Subcutaneous abdominal adipose tissue (tissue), 5 donors: ENCODE measurements around the gene FXR2.
"Not testable (repeated sequence)": the region's sequence is repeated elsewhere in the genome, so short reads cannot be mapped to it uniquely, and the experiment has no call there.

Experiments
- H3K27ac ChIP-seq: one replicate; pipeline ENCODE4 v1.7.0; 2013; ENCODE audit warnings: low read depth, mild to moderate bottlenecking, inconsistent platforms, low read length, moderate library complexity
- H3K27me3 ChIP-seq, 5 donors: one replicate each; pipeline ENCODE4 v1.7.0; 2013; ENCODE audit warnings: low read length in 5 of 5, inconsistent platforms in 1 of 5; ENCODE audit not compliant: control insufficient read depth in 5 of 5, insufficient read depth in 4 of 5
- H3K36me3 ChIP-seq, 5 donors: one replicate each; pipeline ENCODE4 v1.7.0; 2013; ENCODE audit warnings: low read length in 5 of 5; ENCODE audit not compliant: control insufficient read depth in 5 of 5, insufficient read depth in 5 of 5
- H3K4me1 ChIP-seq, 5 donors: one replicate each; pipeline ENCODE4 v1.7.0; 2013; ENCODE audit warnings: low read length in 5 of 5, mild to moderate bottlenecking in 3 of 5, moderate library complexity in 1 of 5; ENCODE audit not compliant: control insufficient read depth in 5 of 5, insufficient read depth in 5 of 5
- H3K4me3 ChIP-seq, 5 donors: one replicate each; pipeline ENCODE4 v1.7.0; 2013; ENCODE audit warnings: low read length in 5 of 5, low read depth in 1 of 5
- H3K9ac ChIP-seq, 5 donors: one replicate each; pipeline ENCODE4 v1.7.0; 2013; ENCODE audit warnings: low read length in 5 of 5, mild to moderate bottlenecking in 4 of 5, moderate library complexity in 3 of 5
- H3K9me3 ChIP-seq, 5 donors: one replicate each; pipeline ENCODE4 v1.7.0; 2013; ENCODE audit warnings: low read length in 5 of 5; ENCODE audit not compliant: control insufficient read depth in 5 of 5
- donor health status: healthy.
- donor health status: healthy.
- donor health status: healthy.
- donor health status: healthy.
- donor health status: healthy.

FXR2 gene

DNA sequence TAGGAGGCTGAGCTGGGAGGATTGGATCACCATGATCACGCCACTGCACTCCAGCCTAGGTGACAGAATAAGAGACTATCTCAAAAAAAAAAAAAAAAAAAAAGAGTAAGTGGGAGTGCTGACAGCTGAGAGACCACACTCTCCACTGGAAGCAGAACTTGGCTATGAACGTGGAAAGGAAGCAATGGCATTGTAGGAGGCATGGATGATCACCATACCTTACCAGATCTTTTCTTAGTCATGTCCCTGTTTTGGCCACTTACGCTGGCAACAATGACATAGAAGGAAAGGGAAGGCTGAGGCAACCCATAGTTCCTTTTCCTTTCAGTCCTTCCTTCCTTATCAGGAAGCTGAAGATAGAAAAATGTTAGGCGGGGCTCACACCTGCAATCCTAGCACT, 32.3 kb upstream of the FXR2 start:
- no peaks in the 10 kb centered on the region for H3K36me3 ChIP-seq
- no peak overlapping the region for H3K27ac ChIP-seq
- no peak overlapping the region for H3K9ac ChIP-seq
- H3K27me3 ChIP-seq, result peaks cover 9 to 34% (median 24%) of the 10 kb centered on the region in 5 donors
- H3K9me3 ChIP-seq, result no peaks in the 10 kb centered on the region
- H3K4me3 ChIP-seq, result no peak overlapping the region
- H3K4me1 ChIP-seq, result peaks cover 0 to 20% (median 17%) of the 10 kb centered on the region in 5 donors

DNA sequence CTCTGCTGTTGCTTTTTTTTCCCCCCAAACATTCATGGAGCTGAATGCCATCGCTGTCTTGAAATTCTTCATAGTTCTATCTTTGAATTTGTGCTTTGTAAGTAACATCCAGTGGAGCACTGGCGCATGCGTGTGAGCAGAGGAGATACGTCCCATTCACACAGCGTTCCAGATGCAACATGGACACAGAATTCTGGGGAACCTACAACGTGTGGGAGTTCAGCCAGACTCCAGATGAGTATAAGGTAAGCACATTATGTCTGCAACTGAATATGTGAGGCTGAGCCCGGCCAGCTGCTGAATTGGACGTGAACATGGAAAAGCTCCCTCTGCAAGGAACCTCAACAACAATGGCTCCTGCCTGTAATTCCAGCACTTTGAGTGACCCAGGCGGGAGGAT, 31.8 kb upstream of the FXR2 start:
- H3K9me3 ChIP-seq, result no peaks in the 10 kb centered on the region
- peaks cover 0 to 16% (median 14%) of the 10 kb centered on the region in 5 donors for H3K4me1 ChIP-seq
- H3K36me3 ChIP-seq, result no peaks in the 10 kb centered on the region
- H3K9ac ChIP-seq, result no peak overlapping the region
- H3K4me3 ChIP-seq, result no peak overlapping the region
- peaks cover 9 to 29% (median 18%) of the 10 kb centered on the region in 5 donors for H3K27me3 ChIP-seq
- no peak overlapping the region for H3K27ac ChIP-seq

DNA sequence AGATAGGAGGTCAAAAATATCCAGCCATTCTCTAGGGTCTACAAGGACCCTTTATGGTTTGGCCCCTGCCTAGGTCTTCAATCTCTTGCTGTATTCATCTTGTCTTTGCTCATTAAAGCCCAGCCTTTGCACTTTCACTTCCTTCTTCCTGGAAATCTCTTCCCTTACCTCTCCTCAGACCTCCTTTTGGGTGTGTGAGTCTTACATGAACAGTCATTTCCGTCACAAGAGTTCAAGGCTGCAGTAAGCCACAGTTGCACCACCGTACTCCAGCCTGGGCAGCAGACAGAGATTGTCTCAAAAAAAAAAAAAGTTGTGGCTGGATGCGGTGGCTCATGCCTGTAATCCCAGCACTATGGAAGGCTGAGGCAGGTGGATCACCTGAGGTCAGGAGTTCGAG, 30.1 kb upstream of the FXR2 start:
- no peaks in the 10 kb centered on the region for H3K9me3 ChIP-seq
- H3K36me3 ChIP-seq, result no peaks in the 10 kb centered on the region
- peaks cover under 1 to 13% (median 4%) of the 10 kb centered on the region in 5 donors for H3K27me3 ChIP-seq
- H3K9ac ChIP-seq, result no peak overlapping the region
- no peaks in the 10 kb centered on the region for H3K4me1 ChIP-seq
- H3K27ac ChIP-seq, result no peak overlapping the region
- H3K4me3 ChIP-seq, result no peak overlapping the region

DNA sequence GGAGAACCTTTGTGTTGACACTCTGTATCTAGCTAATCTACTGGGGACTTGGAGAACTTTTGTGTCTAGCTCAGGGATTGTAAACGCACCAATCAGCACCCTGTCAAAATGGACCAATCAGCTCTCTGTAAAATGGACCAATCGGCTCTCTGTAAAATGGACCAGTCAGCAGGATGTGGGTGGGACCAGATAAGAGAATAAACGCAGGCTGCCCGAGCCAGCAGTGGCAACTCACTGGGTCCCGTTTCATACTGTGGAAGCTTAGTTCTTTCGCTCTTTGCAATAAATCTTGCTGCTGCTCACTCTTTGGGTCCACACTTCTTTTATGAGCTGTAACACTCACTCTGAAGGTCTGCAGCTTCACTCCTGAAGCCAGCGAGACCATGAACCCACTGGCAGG, 26.9 kb upstream of the FXR2 start:
- not testable (repeated sequence) for H3K36me3 ChIP-seq, H3K4me1 ChIP-seq, H3K9ac ChIP-seq, H3K27me3 ChIP-seq, H3K27ac ChIP-seq, H3K4me3 ChIP-seq, H3K9me3 ChIP-seq

DNA sequence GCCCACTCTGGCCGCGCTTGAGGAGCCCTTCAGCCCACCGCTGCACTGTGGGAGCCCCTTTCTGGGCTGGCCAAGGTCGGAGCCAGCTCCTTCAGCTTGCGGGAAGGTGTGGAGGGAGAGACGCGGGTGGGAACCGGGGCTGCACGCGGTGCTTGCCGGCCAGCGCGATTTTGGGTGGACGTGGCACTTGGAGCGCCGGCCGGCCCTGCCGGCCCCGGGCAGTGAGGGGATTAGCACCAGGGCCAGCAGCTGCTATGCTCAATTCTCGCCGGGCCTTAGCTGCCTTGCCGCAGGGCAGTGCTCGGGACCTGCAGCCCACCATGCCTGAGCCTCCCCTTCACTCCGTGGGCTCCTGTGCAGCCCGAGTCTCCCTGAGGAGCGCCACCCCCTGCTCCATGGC, 26.1 kb upstream of the FXR2 start:
- Histone ChIP-seq H3K9ac (no peak overlapping the region), H3K4me3 (no peak overlapping the region), H3K9me3 (no peaks in the 10 kb centered on the region), H3K27ac (no peak overlapping the region), H3K36me3 (no peaks in the 10 kb centered on the region), H3K4me1 (no peaks in the 10 kb centered on the region), H3K27me3 (peaks cover 0 to 3% (median 0%) of the 10 kb centered on the region in 5 donors)

DNA sequence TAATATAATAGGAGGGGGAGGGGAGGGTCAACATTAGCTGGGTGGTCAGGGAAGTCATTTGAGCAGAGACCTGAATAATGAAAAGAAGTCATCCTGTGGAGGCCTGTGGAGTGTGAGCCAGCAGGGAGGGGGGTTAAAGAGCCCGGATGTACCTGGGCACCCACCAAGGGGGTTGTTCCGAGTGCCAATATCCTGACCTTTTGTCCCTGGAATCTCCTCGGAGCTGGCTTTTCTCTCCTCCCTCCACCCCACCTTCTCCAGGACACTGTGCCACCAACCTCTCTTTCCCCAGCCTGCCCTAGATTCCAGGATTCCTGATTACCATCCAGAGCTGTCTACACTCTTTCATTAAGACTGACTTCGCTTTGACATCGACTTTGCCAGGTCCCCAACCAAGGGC, 21.5 kb upstream of the FXR2 start:
- Histone ChIP-seq H3K27me3 (peaks cover 0 to 2% (median 0%) of the 10 kb centered on the region in 5 donors), H3K4me1 (no peaks in the 10 kb centered on the region), H3K36me3 (no peaks in the 10 kb centered on the region), H3K9ac (no peak overlapping the region), H3K27ac (no peak overlapping the region), H3K9me3 (no peaks in the 10 kb centered on the region), H3K4me3 (no peak overlapping the region)

DNA sequence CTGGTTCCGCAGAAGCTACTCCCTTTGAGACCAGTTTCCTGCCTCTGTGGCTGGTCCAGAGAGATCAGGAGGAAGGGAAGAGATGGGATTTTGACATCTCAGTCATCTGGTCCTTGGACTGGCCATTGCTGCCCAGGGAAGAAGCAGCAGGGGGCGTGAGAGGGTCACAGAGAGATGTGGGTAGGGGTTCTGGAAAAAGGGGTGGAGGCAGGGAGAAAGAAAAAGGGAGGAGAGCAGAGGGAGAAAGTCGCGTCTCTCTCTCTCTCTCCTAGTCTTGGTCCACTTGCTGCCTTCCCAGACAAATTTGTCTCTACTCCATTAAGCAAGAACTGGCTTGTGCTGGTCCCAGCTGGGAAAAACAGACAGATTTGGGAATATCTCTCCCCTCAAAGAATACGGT, 19.7 kb upstream of the FXR2 start:
- peaks cover 0 to 2% (median 0%) of the 10 kb centered on the region in 5 donors for H3K27me3 ChIP-seq
- H3K9me3 ChIP-seq, result no peaks in the 10 kb centered on the region
- H3K4me1 ChIP-seq, result no peaks in the 10 kb centered on the region
- H3K4me3 ChIP-seq, result no peak overlapping the region
- no peaks in the 10 kb centered on the region for H3K36me3 ChIP-seq
- no peak overlapping the region for H3K9ac ChIP-seq
- H3K27ac ChIP-seq, result no peak overlapping the region

DNA sequence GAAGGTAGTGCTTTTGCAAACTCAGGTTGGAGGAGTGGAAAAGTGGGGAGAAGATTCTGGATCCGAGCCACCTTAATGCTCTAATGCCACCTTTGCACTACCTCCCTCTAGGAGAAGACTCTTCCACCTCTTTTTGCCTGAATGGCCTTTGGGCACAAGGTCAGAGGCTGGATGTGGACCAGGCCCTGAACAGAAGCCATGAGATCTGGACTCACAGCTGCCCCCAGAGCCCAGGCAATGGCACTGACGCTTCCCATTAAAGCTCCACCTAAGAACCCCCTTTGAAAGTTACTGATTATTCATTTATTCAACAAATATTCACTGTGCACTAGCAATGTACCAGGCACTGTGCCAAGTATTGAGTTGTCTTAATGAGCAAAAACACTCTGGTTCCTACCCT, 18.4 kb upstream of the FXR2 start:
- Histone ChIP-seq H3K4me1 (peaks cover 0 to 1% (median 0%) of the 10 kb centered on the region in 5 donors), H3K27ac (no peak overlapping the region), H3K4me3 (no peak overlapping the region), H3K36me3 (no peaks in the 10 kb centered on the region), H3K9me3 (no peaks in the 10 kb centered on the region), H3K27me3 (peaks cover 0 to 2% (median 0%) of the 10 kb centered on the region in 5 donors), H3K9ac (peak overlapping the region in 1 of 5 donors; percentile 69)

DNA sequence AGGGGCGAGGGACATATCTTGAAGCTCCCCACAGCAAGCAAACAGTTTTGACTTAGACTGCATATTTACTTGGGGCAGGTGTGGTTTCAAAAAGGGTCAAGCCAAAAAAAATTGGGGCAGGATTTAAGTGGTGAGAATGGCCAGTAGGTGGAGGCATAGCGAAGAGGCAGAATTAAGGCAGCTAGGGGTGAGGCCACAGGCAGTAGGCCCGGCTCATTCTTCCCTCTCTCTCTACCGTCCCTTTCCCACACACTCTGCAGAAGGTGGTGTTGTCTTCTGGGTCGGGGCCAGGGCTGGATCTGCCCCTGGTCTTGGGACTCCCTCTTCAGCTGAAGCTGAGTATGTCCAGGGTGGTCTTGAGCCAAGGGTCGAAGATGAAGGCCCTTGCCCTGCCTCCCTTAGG, 17.8 kb upstream of the FXR2 start:
- Histone ChIP-seq H3K4me3 (no peak overlapping the region), H3K27ac (no peak overlapping the region), H3K36me3 (no peaks in the 10 kb centered on the region), H3K4me1 (peaks cover 0 to 4% (median 3%) of the 10 kb centered on the region in 5 donors), H3K9me3 (no peaks in the 10 kb centered on the region), H3K27me3 (peaks cover 0 to 2% (median 0%) of the 10 kb centered on the region in 5 donors), H3K9ac (peak overlapping the region in 1 of 5 donors; percentile 69)

DNA sequence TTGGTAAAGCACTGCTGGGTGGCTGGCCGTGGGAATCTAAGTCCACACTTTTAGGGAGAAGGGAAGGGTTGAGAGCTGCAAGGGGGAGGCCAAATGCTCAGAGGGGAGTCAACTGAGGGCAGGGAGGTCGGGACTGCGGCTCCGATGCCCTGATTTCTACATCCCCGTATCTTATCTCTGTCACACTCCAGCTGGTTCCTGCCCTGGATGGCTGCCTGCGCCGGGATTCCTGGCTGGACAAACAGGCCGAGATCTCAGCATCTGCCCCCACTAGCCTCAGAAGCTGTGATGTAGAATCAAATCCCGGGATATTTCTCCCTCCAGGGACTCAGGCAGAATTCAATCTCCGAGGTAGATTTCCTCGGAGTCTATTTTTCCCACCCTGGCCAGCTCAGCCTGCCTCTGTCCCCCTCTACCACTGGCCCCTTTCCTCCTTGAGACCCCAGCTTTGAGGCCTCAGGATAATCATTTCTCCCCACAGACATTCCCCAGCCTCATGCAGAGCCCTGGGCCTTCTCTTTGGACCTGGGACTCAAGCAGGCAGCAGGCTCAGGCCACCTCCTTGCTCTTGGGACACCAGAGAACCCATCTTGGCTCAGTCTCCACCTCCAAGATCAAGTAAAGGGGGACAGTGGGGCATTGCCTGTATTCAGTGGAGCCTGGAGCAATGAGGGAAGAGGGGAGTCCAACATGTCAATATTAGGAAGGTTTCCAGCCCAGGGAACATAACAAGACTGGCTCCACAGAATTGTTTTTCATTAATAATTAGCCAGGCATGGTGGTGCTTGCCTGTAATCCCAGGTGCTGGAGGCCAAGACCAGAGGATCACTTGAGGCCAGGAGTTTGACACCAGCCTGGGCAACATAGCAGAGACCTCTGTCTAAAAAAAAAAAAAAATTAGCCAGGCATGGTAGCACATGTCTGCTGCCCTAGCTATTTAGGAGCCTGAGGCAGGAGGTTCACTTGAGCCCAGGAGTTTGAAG, 17.0 kb upstream of the FXR2 start:
- H3K27ac ChIP-seq, result no peak overlapping the region
- peak overlapping the region in 1 of 5 donors; percentile 15 for H3K9ac ChIP-seq
- no peaks in the 10 kb centered on the region for H3K36me3 ChIP-seq
- peaks cover 3 to 10% (median 9%) of the 10 kb centered on the region in 5 donors for H3K4me1 ChIP-seq
- H3K27me3 ChIP-seq, result peaks cover 0 to 2% (median 0%) of the 10 kb centered on the region in 5 donors
- H3K9me3 ChIP-seq, result no peaks in the 10 kb centered on the region
- H3K4me3 ChIP-seq, result no peak overlapping the region
